GM12872 (cell line): Measurements from ENCODE around the gene LACTB.

Experiments used
- TF ChIP-seq, protein P1 (sequence below): IDR thresholded peaks from 3 replicates; pipeline ENCODE4 v1.5.1; 2011; ENCODE audit warnings: low read depth, mild to moderate bottlenecking, low read length, moderate library complexity; ENCODE audit not compliant: insufficient read depth

The LACTB gene

DNA sequence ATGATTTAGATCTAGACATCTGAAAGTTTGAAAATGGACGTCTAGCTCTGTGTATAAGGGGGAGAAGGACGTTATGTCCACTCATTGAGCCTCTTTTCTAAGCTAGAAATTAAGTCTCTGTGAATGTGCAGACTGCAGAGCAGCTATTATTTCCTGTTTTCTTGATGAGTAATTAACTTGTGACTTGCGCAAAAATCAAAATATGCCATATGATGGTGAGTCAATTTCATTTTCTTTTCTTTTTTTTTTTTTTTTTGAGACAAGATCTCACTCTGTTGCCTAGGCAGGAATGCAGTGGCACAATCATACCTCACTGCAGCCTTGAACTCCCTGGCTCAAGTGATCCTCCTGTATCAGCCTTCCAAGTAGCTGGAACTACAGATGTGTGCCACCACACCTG, 14.1 kb downstream of the LACTB start:
- TF ChIP-seq, protein P1, sequence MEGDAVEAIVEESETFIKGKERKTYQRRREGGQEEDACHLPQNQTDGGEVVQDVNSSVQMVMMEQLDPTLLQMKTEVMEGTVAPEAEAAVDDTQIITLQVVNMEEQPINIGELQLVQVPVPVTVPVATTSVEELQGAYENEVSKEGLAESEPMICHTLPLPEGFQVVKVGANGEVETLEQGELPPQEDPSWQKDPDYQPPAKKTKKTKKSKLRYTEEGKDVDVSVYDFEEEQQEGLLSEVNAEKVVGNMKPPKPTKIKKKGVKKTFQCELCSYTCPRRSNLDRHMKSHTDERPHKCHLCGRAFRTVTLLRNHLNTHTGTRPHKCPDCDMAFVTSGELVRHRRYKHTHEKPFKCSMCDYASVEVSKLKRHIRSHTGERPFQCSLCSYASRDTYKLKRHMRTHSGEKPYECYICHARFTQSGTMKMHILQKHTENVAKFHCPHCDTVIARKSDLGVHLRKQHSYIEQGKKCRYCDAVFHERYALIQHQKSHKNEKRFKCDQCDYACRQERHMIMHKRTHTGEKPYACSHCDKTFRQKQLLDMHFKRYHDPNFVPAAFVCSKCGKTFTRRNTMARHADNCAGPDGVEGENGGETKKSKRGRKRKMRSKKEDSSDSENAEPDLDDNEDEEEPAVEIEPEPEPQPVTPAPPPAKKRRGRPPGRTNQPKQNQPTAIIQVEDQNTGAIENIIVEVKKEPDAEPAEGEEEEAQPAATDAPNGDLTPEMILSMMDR = no peak

DNA sequence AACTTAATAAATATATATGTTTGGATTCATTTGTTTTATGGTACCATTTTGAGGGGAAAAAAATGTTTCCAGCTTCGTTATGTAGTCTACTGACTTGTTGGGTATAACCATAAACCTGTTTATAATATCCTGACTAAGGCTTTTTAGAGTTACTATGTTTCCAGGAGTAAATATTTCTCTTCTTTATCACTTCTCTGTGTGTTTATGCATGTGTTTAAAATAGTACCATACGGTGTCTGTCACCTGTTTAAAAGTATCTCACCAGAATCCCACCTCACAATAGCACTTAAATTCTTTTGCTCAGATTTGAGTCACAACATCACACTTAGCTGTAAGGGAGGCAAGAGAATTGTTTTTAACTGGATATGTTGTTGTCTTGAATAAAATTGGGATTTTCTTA, 15.1 kb downstream of the LACTB start:
- TF ChIP-seq, protein P1 = no peak

DNA sequence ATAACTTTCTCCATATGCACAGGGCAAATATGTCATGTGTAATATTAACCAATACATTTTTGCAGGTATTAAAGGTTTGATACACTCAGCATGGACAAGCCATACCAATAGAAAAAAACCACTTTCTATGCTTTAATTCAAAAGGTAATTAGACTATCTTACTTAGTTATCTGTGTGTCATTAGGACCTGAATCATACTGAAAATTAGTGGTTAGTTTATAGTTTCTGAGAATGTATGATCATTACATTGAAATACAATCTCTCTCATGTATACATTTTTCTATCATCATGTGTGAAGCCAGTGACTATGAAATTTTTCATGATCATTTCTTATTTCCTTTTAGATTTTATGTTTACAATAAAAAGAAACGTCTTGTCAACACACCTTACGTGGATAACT, 19.3 kb downstream of the LACTB start:
- TF ChIP-seq, protein P1 = no peak

DNA sequence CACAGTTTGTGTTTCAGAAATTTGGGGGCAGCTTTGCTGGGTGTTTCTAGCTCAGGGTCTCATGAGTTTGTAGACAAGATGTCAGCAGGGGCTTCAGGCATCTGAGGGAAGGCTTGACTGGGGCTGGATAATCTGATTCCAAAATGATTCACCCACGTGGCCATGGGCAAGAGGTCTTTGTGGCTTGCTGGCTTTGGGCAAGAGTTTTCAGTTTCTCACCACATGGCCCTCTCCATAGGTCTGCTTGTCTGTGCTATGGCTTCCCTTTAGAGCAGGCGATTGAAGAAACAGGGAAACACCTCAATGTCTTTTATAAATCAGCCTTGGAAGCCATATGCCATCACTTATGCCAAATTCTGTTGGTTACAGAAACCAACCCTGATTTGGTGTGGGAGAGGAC, 23.8 kb downstream of the LACTB start:
- TF ChIP-seq, protein P1 = no peak

DNA sequence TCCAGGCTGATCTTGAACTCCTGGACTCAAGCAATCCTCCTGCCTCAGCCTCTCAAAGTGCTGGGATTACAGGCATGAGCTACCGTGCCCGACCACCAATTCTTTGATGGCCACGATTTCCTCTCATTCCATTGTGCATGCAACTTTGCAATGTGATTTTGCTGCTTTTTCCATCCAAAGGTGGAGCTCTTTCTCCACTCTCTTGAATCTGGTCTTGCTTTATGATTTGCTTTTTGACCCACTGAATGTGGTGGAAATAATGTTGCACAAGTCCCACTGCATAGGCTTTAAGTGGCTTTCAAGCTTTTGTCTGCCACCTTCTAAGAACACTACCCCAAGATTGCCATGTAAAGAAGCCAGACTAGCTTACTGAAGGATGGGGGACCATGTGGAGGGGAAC, 25.0 kb downstream of the LACTB start:
- TF ChIP-seq, protein P1 = 0 out of 3 replicates have a peak, but pooled peaks have one; percentile 9

DNA sequence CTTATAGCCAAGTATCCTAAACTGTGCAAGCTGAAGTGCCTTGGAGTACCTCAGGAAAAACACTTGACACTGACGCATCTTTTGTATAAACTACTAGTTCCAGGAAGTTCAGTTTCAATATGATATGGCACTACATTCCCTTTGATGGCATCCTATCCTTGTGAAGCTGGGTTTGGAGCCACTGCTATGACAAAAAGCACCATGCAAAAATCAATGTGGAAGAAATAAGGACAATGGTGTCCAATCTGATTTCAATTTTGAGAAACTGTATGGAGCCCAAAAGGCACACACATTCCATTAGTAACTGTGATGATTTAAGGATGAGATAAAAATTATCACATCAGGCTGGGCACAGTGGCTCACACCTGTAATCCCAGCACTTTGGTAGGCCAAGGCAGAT, 30.0 kb downstream of the LACTB start:
- TF ChIP-seq, protein P1 = no peak

DNA sequence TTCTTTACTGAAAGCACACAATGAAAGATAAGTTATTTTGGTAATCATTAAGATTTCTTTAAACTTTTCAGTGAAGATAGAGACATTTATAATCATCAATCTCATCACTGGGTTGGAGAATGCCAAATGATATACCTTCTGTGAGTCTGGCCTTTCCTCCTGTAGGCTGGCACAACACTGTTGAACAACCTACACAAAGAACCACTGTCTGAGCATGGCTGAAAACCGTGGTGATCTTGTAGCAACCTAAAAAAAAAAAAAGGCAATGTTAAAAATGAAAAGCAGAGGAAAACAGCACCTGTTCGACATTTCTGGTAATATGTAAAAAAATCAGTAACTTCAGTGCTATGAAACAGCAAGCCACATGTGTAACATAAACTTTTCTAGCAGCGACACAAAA, 33.8 kb downstream of the LACTB start:
- TF ChIP-seq, protein P1 = no peak
